Thyroid gland (tissue), 4 donors: ENCODE data around the gene HIVEP1. TPM values are rescaled to one million over a fixed set of nuclear protein-coding genes. Genes with fewer than 3 reads are reported as not detected.

Experiments
- DNase-seq, 2 donors: peaks; one replicate each; pipeline ENCODE4 v3.0.0-alpha.2; 2019
- H3K27ac ChIP-seq, 3 donors: fragments of 200-600 bp; sonication (generic); 1 replicate in 2 of 3; 2 replicates in 1 of 3; pipeline ENCODE4 v1.5.1; 2016 to 2019; ENCODE audit warnings: mild to moderate bottlenecking in 1 of 3, moderate library complexity in 1 of 3
- H3K27me3 ChIP-seq: fragments of 200-600 bp; sonication (generic); one replicate; pipeline ENCODE4 v1.5.1; 2019
- H3K36me3 ChIP-seq, 2 donors: fragments of 200-600 bp; sonication (generic); one replicate each; pipeline ENCODE4 v1.5.1; 2016 to 2019
- H3K4me1 ChIP-seq, 2 donors: fragments of 200-600 bp; sonication (generic); one replicate each; pipeline ENCODE4 v1.5.1; 2017 to 2019
- H3K4me3 ChIP-seq, 3 donors: fragments of 200-600 bp; sonication (generic); replicated peaks in 1 of 3; 1 replicate in 2 of 3; 2 replicates in 1 of 3; pipeline ENCODE4 v1.5.1; 2016; ENCODE audit warnings: mild to moderate bottlenecking in 1 of 3
- H3K9me3 ChIP-seq: fragments of 200-600 bp; sonication (generic); one replicate; pipeline ENCODE4 v1.5.1; 2017
- CTCF ChIP-seq, 6 experiments: fragments of 200-600 bp in 3 of 6; fragments of 450-650 bp in 3 of 6; sonication (generic) in 3 of 6; IDR thresholded peaks; one replicate each; pipeline ENCODE4 v1.5.1; 2016 to 2019; ENCODE audit warnings: antibody characterized with exemption in 6 of 6, mild to moderate bottlenecking in 2 of 6, inconsistent platforms in 1 of 6, moderate library complexity in 1 of 6
- POLR2A ChIP-seq, 2 donors: fragments of 450-650 bp; IDR thresholded peaks; one replicate each; pipeline ENCODE4 v1.6.1; 2017; ENCODE audit warnings: antibody characterized with exemption in 2 of 2, mild to moderate bottlenecking in 2 of 2, moderate library complexity in 1 of 2
- WGBS, 2 donors: methylation state at CpG; one replicate each; pipeline ENCODE4 v1.1.5; 2017; 5-methylcytosine and 5-hydroxymethylcytosine counted together
- intact Hi-C: fragments of 100-400 bp; cut with DNase I; formaldehyde crosslinking; loops from one replicate; pipeline ENCODE4 v1.15.1; 2023
- total RNA-seq, 4 donors: library from RNA; depleted of rRNA; stranded (reverse); fragments of >200 nt; gene quantifications; one replicate each; pipeline ENCODE4 v1.2.3, GENCODE V29; 2016

HIVEP1 gene
- total RNA-seq, 4 donors from 2014 or later = 17.4 to 35.1 (median 29.0) TPM

GRCh38 chr6:11987386-11987785 is 24.7 kb upstream of the HIVEP1 start:
- no peak for DNase-seq
- no peaks in the 10 kb centered on the region for H3K4me1 ChIP-seq
- no peaks in the 10 kb centered on the region for H3K36me3 ChIP-seq
- H3K27me3 ChIP-seq = no peaks in the 10 kb centered on the region
- intact Hi-C loops = no loop called here
- no peak overlapping the region for H3K4me3 ChIP-seq
- no peaks in the 10 kb centered on the region for H3K9me3 ChIP-seq
- no peak overlapping the region for H3K27ac ChIP-seq
- TF ChIP-seq POLR2A (IDR thresholded peaks at IDR 0.05) = no peak
- TF ChIP-seq CTCF (IDR thresholded peaks at IDR 0.05) = no peak
- 88 to 93% methylated on average over 2 of the region's 2 CpGs for WGBS, 2 donors

DNA sequence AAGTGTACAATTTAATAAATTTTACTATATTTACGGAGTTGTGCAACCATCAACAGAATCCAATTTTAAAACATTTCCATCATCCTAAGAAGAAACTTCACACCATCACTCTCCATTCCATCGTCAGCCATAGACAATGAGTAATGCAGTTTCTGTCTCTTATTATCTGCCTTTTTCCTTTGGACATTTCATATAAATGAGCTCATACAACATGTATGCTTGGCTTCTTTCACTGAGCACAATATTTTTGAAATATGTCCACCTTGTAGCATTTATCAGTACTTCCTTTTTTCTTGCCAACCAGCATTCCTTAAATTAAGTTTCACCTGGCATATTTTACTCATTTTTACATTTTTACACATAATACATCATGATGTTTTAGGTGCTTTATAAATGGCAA is 22.7 kb upstream of the HIVEP1 start:
- H3K9me3 ChIP-seq = no peaks in the 10 kb centered on the region
- no peaks in the 10 kb centered on the region for H3K4me1 ChIP-seq
- TF ChIP-seq CTCF (IDR thresholded peaks at IDR 0.05) (no peak), POLR2A (IDR thresholded peaks at IDR 0.05) (no peak)
- H3K27me3 ChIP-seq = no peaks in the 10 kb centered on the region
- intact Hi-C loops = no loop called here
- H3K27ac ChIP-seq = no peak overlapping the region
- 89 to 90% methylated on average over 2 of the region's 2 CpGs for WGBS, 2 donors
- H3K4me3 ChIP-seq = no peak overlapping the region
- no peak for DNase-seq
- H3K36me3 ChIP-seq = no peaks in the 10 kb centered on the region

- Histone ChIP-seq H3K4me1 (no peaks in the 10 kb centered on the region), H3K4me3 (no peak overlapping the region), H3K36me3 (no peaks in the 10 kb centered on the region), H3K27me3 (no peaks in the 10 kb centered on the region), H3K27ac (no peak overlapping the region), H3K9me3 (no peaks in the 10 kb centered on the region)
- no peak for DNase-seq
- 93 to 98% methylated on average over 2 of the region's 2 CpGs for WGBS, 2 donors
- intact Hi-C loops = no loop called here
- no peak for TF ChIP-seq CTCF (IDR thresholded peaks at IDR 0.05)
- no peak for TF ChIP-seq POLR2A (IDR thresholded peaks at IDR 0.05)
These were observed 20.0 kb upstream of the HIVEP1 start for GRCh38 chr6:11992086-11992485.

DNA sequence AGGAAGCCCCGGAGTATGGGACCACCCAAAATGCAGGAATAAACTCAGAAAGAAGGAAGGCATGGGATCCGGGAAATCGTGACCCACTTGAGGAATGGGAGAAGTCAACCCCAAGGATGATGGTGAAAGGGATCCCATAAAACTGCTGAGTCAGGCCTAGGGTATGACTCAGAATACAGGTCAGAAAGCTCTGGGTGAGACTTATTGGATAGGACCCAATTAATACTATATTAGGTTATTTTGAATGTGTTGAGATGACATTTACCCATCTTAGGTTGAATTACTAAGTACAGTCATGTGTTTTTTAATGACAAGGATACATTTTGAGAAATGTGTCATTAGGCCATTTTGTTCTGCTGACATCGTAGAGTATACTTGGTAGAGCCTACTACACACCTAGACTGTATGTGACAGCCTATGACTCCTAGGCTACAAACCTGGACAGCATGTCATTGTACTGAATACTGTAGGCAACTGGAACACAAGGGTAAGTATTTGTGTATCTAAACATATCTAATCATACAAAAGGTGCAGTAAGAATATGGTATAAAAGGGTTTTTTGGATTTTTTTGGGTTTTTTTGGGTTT is 17.1 kb upstream of the HIVEP1 start:
- WGBS, 2 donors = 86 to 93% methylated on average over 4 of the region's 4 CpGs
- no peaks in the 10 kb centered on the region for H3K27me3 ChIP-seq
- DNase-seq = no peak
- no peak overlapping the region for H3K4me3 ChIP-seq
- no peaks in the 10 kb centered on the region for H3K36me3 ChIP-seq
- no peak overlapping the region for H3K27ac ChIP-seq
- H3K4me1 ChIP-seq = no peaks in the 10 kb centered on the region
- H3K9me3 ChIP-seq = no peaks in the 10 kb centered on the region
- intact Hi-C loops = no loop called here
- TF ChIP-seq CTCF (IDR thresholded peaks at IDR 0.05) = no peak
- TF ChIP-seq POLR2A (IDR thresholded peaks at IDR 0.05) = no peak

DNA sequence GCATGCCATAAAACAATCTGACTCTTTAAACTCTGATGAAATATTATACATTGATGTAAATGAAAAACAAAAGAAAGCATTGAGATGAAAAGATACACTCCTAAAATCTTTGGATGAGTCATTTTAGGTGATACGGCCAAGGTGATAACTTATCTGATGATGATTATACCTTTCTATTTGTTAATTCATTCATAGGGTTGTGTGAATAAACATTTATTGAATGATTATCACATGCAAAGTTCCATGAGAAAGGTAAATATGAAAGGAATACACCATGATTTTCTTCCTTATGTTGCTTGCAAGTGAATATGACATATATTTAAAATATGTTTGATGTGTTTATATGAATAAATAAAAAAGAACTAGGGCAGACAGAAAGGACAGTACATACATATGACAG is 15.4 kb upstream of the HIVEP1 start:
- WGBS, 2 donors = 93 to 96% methylated on average over 1 of the region's 1 CpG
- H3K36me3 ChIP-seq = no peaks in the 10 kb centered on the region
- DNase-seq = no peak
- no peaks in the 10 kb centered on the region for H3K9me3 ChIP-seq
- H3K4me1 ChIP-seq = no peaks in the 10 kb centered on the region
- no peak for TF ChIP-seq CTCF (IDR thresholded peaks at IDR 0.05)
- TF ChIP-seq POLR2A (IDR thresholded peaks at IDR 0.05) = no peak
- intact Hi-C loops = no loop called here
- H3K27ac ChIP-seq = no peak overlapping the region
- no peak overlapping the region for H3K4me3 ChIP-seq
- no peaks in the 10 kb centered on the region for H3K27me3 ChIP-seq
